Vagina (tissue), 2 donors: ENCODE data around the gene SNAP47.

ENCODE experiments used
- POLR2AphosphoS5 ChIP-seq, 2 donors: sonication (generic); formaldehyde crosslinking; IDR thresholded peaks; one replicate each; pipeline ENCODE4 v1.9.0; 2017; ENCODE audit warnings: antibody characterized with exemption in 2 of 2, mild to moderate bottlenecking in 2 of 2, low read depth in 1 of 2; ENCODE audit not compliant: insufficient read depth in 1 of 2
- TF ChIP-seq, protein P1 (sequence below), 3 experiments: fragments of 450-650 bp in 2 of 3; fragments of 200-600 bp in 1 of 3; sonication (generic) in 1 of 3; IDR thresholded peaks; one replicate each; pipeline ENCODE4 v1.5.1; 2017 to 2019; ENCODE audit warnings: antibody characterized with exemption in 3 of 3, mild to moderate bottlenecking in 2 of 3, moderate library complexity in 2 of 3

DNA sequence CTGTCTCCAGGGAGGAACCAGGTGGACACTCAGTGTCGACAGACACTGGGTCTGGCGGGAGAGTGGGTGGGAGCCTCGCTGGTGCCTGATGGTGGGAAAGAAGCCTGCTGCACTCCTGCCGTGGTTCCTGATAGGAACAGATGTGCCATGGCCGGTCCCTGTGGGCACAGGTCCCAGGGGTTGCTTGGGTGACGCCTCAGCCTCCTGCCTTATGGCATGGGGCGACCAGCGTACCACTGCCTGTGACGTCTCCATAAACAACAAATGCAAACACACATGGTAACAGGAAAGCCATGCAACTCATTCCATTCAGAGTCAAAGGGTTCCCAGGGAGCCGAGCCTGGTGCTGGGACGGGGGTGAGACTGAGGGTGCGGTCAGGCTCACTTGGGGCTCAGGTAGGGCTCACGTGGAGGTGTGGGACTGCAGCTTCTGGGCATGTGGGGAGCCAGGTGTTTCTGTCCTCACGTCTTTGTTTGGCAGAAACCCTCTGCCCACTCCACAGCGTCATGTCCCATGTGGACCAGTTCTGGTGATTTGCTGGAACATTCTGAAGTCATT lies 34.8 kb downstream of the SNAP47 start:
- no peak for TF ChIP-seq POLR2AphosphoS5 (IDR thresholded peaks at IDR 0.05; ENCODE audit: insufficient read depth in 1 of 2, low read depth in 1 of 2)
- TF ChIP-seq, protein P1, sequence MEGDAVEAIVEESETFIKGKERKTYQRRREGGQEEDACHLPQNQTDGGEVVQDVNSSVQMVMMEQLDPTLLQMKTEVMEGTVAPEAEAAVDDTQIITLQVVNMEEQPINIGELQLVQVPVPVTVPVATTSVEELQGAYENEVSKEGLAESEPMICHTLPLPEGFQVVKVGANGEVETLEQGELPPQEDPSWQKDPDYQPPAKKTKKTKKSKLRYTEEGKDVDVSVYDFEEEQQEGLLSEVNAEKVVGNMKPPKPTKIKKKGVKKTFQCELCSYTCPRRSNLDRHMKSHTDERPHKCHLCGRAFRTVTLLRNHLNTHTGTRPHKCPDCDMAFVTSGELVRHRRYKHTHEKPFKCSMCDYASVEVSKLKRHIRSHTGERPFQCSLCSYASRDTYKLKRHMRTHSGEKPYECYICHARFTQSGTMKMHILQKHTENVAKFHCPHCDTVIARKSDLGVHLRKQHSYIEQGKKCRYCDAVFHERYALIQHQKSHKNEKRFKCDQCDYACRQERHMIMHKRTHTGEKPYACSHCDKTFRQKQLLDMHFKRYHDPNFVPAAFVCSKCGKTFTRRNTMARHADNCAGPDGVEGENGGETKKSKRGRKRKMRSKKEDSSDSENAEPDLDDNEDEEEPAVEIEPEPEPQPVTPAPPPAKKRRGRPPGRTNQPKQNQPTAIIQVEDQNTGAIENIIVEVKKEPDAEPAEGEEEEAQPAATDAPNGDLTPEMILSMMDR (IDR thresholded peaks at IDR 0.05) = no peak
